ENCODE results near the gene CCDC187.

The CCDC187 gene

GRCh38 chr9:136339173-136339957 lies 35.5 kb upstream of the CCDC187 start:
- DNase-seq (ENCODE audit: low spot score) = peak; percentile 33

DNA sequence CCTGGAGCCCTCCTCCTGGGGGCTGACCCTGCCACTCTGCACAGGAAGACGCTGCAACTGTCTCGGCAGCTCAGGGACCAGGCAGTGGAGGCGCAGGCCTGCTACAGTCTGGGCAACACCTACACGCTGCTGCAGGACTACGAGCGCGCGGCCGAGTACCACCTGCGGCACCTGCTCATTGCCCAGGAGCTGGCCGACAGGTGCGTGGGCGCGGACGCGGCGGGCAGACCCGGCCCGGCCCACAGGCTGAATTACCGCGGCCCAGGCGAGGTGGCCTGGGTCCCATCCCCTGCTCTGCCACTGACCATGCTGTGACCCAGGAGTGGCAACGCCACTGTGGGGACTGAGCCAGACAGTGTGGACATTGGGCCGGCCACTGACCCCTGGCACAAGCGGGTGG lies 34.6 kb upstream of the CCDC187 start:
- DNase-seq (ENCODE audit: low spot score) = no peak

- no peak for DNase-seq (ENCODE audit: low spot score)
Observed at GRCh38 chr9:136337416-136338395, 33.8 kb upstream of the CCDC187 start.

- DNase-seq (ENCODE audit: low spot score) = no peak
Observed at GRCh38 chr9:136336881-136337280, 33.0 kb upstream of the CCDC187 start.

- DNase-seq (ENCODE audit: low spot score) = no peak
Observed at GRCh38 chr9:136336156-136336870, 32.4 kb upstream of the CCDC187 start.

DNA sequence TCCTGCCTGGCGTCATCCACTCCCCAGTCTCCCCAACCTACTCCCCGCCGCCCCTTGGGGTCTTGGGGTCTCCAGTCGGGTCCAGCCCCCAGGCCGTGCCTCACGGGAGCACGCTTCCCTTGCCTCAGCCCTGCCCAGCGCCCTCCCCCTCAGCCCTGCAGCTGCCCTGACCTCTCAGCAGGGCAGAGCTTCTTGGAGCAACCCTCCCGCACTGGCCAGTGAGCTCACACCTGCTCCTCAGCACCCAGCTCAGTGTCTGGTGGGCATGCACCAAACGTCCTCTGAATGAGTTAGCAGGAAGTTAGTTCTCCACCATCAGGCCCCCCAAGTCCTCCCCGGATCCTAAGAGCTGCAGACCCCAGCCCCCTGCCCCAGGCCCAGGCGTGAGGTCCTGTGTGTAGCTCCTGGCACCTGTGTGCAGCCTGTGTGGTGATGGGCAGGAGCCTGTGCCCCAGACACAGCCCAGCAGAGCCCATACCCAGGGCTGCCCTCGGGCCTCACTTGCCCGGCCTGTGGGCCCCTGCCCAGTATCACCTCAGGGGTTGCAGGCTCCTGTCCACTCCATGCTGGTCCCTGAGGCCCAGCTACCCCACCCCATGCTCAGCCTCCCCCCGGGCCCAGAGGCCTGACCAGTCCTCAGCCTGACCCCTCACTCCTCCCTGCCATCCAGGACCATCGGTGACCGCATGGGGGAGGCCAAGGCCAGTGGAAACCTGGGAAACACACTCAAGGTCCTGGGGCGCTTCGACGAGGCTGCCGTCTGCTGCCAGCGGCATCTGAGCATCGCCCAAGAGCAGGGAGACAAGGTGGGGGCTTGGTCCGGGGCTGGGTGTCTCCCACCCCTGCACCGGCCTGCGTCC lies 31.6 kb upstream of the CCDC187 start:
- DNase-seq (ENCODE audit: low spot score) = no peak

DNA sequence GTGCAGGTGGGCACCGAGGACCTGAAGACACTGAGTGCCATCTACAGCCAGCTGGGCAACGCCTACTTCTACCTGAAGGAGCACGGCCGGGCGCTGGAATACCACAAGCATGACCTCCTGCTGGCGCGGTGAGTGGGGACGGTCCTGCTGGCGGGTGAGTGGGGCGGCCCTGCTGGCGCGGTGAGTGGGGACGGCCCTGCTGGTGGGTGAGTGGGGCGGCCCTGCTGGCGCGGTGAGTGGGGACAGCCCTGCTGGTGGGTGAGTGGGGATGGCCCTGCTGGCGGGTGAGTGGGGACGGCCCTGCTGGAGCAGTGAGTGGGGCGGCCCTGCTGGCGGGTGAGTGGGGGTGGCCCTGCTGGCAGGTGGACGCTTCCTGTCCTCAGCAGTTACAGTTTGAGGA lies 30.6 kb upstream of the CCDC187 start:
- DNase-seq (ENCODE audit: low spot score) = no peak

DNA sequence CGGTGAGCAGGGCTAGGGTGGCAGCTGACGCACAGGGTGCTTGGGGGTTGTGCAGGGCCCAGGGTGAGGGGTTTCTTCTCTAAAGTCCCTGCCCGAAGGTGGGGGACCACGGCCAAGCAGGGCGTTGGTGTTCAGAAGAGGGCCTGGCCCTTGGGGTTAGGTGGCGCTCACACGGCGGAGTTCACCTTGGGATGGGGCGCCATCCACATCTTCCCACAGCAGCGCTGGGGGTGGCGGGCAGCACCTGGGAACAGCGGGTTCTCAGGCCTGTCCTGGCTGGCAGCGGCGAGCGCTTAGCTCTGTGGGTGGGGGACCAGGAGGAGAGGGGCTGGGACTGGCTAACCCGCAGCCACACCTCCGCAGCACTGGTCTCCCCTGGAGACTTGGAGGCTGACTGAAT lies 29.6 kb upstream of the CCDC187 start:
- DNase-seq (ENCODE audit: low spot score) = no peak

- no peak for DNase-seq (ENCODE audit: low spot score)
Observed at GRCh38 chr9:136333045-136333444, 29.2 kb upstream of the CCDC187 start.

DNA sequence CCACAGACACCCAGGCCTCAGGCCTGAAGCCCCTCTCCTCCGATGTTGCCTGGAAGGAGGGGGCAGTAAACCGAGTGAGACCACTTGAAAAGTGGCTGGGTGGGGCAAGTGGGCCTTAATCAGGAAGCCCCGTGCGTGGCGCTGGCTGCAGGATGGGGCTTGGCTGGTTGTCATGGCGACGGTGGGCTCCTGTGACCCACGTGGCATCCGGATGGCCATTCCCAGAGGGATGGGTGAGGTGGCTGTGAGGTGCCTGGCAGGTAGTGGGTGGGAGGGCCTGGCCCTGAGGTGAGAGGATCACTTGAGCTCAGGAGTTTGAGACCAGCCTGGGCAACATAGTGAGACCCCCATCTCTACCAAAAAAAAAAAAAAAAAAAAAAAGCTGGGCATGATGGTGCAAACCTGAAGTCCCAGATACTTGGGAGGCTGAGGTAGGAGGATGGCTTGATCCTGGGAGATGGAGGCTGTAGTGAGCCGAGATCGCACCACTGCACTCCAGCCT lies 28.6 kb upstream of the CCDC187 start:
- DNase-seq (ENCODE audit: low spot score) = no peak

DNA sequence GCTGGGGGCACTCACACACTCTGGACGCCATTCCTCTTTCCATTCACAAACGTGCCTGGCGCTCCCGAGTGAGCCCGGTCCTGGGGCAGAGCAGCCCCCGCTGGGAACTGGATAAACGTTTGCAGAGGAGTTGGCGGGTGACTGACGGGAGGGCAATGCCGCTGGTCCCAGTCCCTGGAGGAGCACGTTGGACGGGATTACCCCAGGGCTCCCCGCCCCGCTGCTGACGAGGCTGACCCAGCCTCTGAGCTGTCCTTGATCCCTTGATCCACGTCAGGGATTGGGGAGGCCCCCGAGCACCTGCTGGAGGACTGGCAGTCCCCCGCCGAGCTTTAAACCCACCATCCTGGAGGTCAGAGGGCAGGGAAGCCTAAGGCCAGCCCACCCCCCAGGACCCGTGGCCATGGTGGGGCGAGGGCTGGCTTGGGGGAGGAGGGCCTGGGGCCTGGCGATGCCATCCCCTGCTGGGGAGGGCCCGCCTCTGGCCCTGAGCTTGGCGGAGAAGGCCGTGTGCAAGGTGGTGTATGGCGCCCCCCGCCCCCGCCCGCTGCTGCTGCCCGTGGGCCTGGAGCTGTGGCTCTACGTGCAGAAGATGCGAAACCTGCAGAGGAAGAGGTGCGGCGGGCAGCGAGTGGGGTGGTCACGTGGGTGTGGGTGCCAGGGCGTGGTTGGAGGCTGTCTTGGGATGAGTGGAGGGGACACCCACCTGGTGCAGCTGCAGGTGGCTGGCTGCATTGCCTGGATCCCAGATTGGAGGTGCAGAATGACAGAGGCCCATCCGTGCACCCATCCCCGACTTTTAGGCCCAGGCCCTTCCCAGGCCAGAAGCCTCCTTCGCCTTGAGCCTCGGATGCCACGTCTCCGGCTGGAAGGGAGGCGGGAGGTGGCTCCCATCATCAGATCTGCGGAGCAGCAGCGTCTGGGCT lies 27.9 kb upstream of the CCDC187 start:
- no peak for DNase-seq (ENCODE audit: low spot score)

DNA sequence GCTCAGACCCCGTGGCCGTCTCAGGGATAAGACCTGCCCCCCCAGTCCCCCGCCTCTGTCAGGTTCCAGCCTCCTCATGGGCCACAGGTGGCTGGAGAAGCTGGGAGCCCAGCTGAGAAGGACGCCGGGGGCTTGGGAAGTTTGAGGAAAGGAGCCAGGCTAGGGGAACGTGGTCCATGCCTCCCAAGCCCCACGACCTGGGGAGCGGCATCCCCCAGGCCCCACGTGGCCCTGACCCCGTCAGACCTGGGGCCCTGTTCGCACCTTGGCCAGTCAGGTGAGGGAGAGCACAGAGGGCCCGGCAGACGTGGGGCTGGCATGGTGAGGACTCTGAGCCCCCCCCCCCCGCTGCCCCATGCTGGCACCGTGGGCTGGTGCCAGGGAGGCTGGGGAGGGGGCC lies 27.1 kb upstream of the CCDC187 start:
- DNase-seq (ENCODE audit: low spot score) = no peak

DNA sequence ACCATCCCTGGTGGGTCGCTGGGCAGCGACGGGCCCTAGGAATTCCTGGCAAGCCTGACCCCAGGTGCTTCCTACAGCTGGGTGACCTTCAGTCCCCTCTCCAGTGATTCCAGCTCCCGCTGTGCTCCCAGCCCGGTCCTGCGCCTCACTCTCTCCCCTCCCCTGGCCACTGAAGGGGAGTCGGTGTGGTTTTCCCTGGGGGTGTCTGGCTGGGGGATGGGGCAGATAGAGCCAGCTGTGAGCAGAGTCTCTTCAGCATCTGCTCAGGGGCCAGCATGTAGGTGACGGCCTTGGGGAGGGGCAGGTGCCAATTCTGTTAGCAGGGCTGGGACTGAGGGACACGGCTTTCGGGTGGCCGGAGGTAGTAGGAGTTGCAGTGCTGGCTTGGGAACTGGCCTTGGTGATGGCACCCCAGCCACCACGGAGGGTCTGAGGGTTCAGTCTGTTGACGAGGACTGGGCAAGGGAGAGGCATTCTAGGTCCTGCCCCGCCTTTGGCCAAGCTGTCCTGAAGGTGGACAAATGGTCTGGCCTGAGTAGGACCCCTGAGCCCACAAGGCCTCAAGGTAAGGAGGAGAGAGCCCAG lies 26.6 kb upstream of the CCDC187 start:
- no peak for DNase-seq (ENCODE audit: low spot score)

DNA sequence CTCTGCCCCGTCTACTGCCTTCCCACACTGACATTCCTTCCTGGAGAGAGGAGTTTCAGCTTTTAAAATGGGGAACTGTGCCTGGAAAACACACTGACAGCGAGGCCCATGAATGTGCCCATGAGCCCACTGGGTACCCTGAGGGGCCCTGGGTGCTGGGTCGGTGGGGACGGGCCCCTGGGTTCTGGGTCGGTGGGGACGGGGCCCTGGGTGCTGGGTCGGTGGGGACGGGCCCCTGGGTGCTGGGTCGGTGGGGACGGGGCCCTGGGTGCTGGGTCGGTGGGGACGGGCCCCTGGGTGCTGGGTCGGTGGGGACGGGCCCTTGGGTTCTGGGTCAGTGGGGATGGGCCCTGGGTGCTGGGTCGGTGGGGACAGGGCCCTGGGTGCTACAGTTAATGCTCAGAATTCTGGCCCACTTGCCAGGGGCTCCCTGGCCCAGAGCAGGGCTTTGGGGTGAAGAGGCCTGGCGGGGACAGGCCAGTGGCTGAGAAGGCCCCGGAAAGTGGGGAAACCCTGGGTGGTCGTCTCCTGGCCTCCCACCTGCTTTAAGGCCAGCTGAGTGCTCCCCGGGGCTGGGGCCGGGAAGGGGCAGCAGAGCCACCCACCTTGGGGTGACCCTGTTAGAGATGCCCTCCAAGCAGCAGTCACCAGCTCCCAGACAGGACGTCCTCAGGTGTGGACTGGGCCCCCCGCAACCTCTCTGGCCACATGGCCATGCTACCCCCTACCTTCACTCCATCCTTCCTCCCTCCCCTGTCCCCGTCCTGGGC lies 25.9 kb upstream of the CCDC187 start:
- no peak for DNase-seq (ENCODE audit: low spot score)

DNA sequence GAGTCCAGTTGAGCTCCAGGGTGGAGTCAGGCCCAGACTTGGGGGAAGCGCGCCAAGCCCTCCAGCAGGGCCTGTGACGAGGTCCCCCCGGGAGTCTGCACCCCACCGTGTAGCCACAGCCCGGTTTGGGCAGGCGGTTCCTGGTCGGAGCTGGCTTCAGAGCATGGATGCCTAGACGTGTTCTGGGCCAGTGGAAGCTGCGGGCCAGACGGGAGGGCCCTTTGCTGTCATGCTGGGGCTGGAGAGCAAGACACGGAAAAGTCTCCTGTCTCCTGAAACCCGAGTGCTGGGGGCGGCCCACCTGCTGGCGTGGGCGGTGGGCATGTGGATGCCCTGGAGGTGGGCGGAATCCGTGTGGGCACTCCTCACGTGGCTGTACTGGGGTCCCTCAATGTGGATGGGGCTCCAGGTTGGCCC lies 25.3 kb upstream of the CCDC187 start:
- no peak for DNase-seq (ENCODE audit: low spot score)

DNA sequence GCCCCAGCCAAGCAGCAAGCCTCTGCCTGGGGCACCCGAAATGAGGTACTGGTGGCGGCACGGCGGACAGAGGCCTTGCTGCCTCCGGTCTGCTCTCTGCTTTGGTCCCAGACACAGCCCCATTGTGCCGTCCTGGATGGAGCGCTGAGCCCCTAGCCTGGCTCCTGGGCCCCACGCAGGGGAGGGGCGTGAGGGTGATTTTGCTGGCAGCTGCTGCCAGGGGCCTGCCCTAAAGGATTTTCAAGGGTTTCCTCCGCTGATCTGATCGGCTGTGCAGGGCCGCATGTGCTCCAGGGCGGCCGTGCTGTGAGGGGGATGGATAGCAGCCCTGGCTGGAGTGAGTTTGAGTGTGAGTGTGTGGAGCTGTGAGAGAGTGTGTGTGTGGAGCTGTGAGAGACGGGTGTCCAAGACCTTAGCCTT lies 24.7 kb upstream of the CCDC187 start:
- DNase-seq (ENCODE audit: low spot score) = no peak

- DNase-seq (ENCODE audit: low spot score) = no peak
Observed at GRCh38 chr9:136328011-136328621, 24.2 kb upstream of the CCDC187 start.

DNA sequence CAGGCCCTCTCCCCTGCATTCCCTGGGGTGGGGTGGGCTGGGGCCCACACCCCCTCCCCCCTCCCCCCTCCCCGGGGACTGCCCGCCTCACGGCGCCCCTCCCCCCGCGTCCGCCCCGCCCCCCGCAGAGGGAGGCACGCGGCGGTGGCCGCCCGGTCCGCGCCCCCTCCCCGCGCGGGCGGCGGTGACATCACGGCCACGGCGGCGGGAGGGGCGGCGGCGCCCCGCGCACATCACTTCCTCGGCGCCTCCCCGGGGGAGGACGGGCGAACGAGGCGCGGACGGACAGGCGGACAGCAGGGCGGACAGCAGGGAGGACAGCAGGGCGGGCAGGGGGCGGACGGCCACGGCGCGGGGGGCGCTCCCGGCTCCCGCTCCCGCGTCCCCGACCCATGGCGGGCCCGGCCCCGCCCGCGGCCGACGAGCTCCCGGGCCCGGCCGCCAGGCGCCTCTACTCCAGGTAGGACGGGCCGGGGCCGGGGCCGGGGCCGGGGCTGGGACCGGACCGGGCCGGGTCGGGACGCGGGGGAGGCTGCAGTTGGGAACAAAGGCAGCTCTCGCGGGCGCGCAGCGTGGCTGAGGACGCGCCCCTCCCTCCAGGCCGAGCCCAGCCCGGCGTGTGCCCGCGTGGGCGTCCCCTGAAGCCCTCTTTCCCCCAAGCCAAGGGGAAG lies 23.5 kb upstream of the CCDC187 start, which contains the start of gene GPSM1:
Gene GPSM1, plus strand, starts transcription at position 236 of the 671 bp plus-strand sequence. Its CDS starts 157 bp downstream, at position 393.
- no peak for DNase-seq (ENCODE audit: low spot score)

Data from activated CD4-positive, alpha-beta T cell treated with anti-CD3 and anti-CD28 coated beads, Interleukin-2, Interleukin-4, amounts not matched to agents 100 ng/mL and 50 ng/mL, durations not matched to agents 16 hours and 8 hours (primary cell).